CD4-positive, alpha-beta T cell treated with Interleukin-17A for 1 hour (primary cell): Measurements from ENCODE around the gene NAV3.
A peak's percentile ranks its signal among the peaks of the same experiment; 100 is the strongest.
"Not testable (repeated sequence)": the region's sequence is repeated elsewhere in the genome, so short reads cannot be mapped to it uniquely, and the experiment has no call there.

Experiments used
- DNase-seq: peaks from one replicate; pipeline ENCODE4 v3.0.0-alpha.2; 2020

Gene NAV3

GRCh38 chr12:78198896-78199295 lies 368.2 kb downstream of the NAV3 start:
- no peak for DNase-seq

- DNase-seq = no peak
Measured at GRCh38 chr12:78199926-78200325, 369.2 kb downstream of the NAV3 start.

GRCh38 chr12:78204926-78205325 lies 374.2 kb downstream of the NAV3 start:
- DNase-seq = no peak

- DNase-seq = no peak
Measured at GRCh38 chr12:78208092-78208491, 377.4 kb downstream of the NAV3 start.

GRCh38 chr12:78209846-78210505 lies 379.3 kb downstream of the NAV3 start:
- no peak for DNase-seq

GRCh38 chr12:78210506-78210860 lies 379.8 kb downstream of the NAV3 start:
- DNase-seq = no peak

GRCh38 chr12:78210894-78211302 lies 380.2 kb downstream of the NAV3 start:
- no peak for DNase-seq

GRCh38 chr12:78220811-78221210 lies 390.1 kb downstream of the NAV3 start:
- DNase-seq = no peak

GRCh38 chr12:78224154-78224553 lies 393.5 kb downstream of the NAV3 start:
- DNase-seq = no peak

GRCh38 chr12:78226763-78227162 lies 396.1 kb downstream of the NAV3 start:
- DNase-seq = no peak

GRCh38 chr12:78229591-78230101 lies 399.0 kb downstream of the NAV3 start:
- peak; percentile 7 for DNase-seq

- DNase-seq = no peak
Measured at GRCh38 chr12:78232756-78233155, 402.1 kb downstream of the NAV3 start.

- no peak for DNase-seq
Measured at GRCh38 chr12:78236264-78236663, 405.6 kb downstream of the NAV3 start.

- no peak for DNase-seq
Measured at GRCh38 chr12:78239544-78239943, 408.9 kb downstream of the NAV3 start.

GRCh38 chr12:78240827-78241226 lies 410.1 kb downstream of the NAV3 start:
- DNase-seq = no peak

- no peak for DNase-seq
Measured at GRCh38 chr12:78241446-78241845, 410.8 kb downstream of the NAV3 start.

- DNase-seq = no peak
Measured at GRCh38 chr12:78244916-78245507, 414.3 kb downstream of the NAV3 start.

- DNase-seq = no peak
Measured at GRCh38 chr12:78248321-78248720, 417.6 kb downstream of the NAV3 start.

- no peak for DNase-seq
Measured at GRCh38 chr12:78249578-78249977, 418.9 kb downstream of the NAV3 start.

GRCh38 chr12:78257662-78258061 lies 427.0 kb downstream of the NAV3 start:
- DNase-seq = not testable (repeated sequence)

- DNase-seq = no peak
Measured at GRCh38 chr12:78260976-78261375, 430.3 kb downstream of the NAV3 start.

GRCh38 chr12:78261901-78262300 lies 431.2 kb downstream of the NAV3 start:
- DNase-seq = no peak
